Activated gamma-delta T cell (primary cell): ENCODE measurements around the gene MYO18B.

Source experiments
- DNase-seq: peaks from one replicate; lab custom pipeline; 2025; lab: John Stamatoyannopoulos, UW

The MYO18B gene

GRCh38 chr22:25748140-25748539 is 6.2 kb downstream of the MYO18B start:
- DNase-seq, result no peak

GRCh38 chr22:25748704-25749103 is 6.7 kb downstream of the MYO18B start:
- DNase-seq, result no peak

- no peak for DNase-seq
Measured at GRCh38 chr22:25749420-25750169, 7.6 kb downstream of the MYO18B start.

GRCh38 chr22:25750569-25751173 is 8.7 kb downstream of the MYO18B start:
- no peak for DNase-seq

GRCh38 chr22:25751174-25751581 is 9.2 kb downstream of the MYO18B start:
- no peak for DNase-seq

- no peak for DNase-seq
Measured at GRCh38 chr22:25752615-25753214, 10.7 kb downstream of the MYO18B start.

GRCh38 chr22:25753252-25753651 is 11.3 kb downstream of the MYO18B start:
- no peak for DNase-seq

- no peak for DNase-seq
Measured at GRCh38 chr22:25754527-25755202, 12.7 kb downstream of the MYO18B start.

GRCh38 chr22:25757686-25758085 is 15.7 kb downstream of the MYO18B start:
- DNase-seq, result no peak

- no peak for DNase-seq
Measured at GRCh38 chr22:25758316-25758715, 16.3 kb downstream of the MYO18B start.

GRCh38 chr22:25759825-25760231 is 17.8 kb downstream of the MYO18B start:
- DNase-seq, result no peak

GRCh38 chr22:25760294-25760693 is 18.3 kb downstream of the MYO18B start:
- no peak for DNase-seq

GRCh38 chr22:25760848-25761595 is 19.0 kb downstream of the MYO18B start:
- DNase-seq, result no peak

GRCh38 chr22:25762147-25762546 is 20.2 kb downstream of the MYO18B start:
- no peak for DNase-seq

- no peak for DNase-seq
Measured at GRCh38 chr22:25763239-25763777, 21.3 kb downstream of the MYO18B start.

GRCh38 chr22:25764270-25765015 is 22.5 kb downstream of the MYO18B start:
- no peak for DNase-seq

GRCh38 chr22:25765016-25765367 is 23.0 kb downstream of the MYO18B start:
- no peak for DNase-seq

GRCh38 chr22:25765801-25766200 is 23.8 kb downstream of the MYO18B start:
- no peak for DNase-seq

GRCh38 chr22:25766418-25766817 is 24.4 kb downstream of the MYO18B start:
- no peak for DNase-seq

GRCh38 chr22:25770333-25770732 is 28.3 kb downstream of the MYO18B start:
- no peak for DNase-seq

GRCh38 chr22:25772288-25772687 is 30.3 kb downstream of the MYO18B start:
- no peak for DNase-seq
